22Rv1 (cell line): ENCODE measurements around the gene FCHSD2.

Source experiments
- H3K27ac ChIP-seq: fragments of 450-650 bp; 2 replicates; pipeline ENCODE4 v1.5.1; 2017
- CTCF ChIP-seq: fragments of 450-650 bp; IDR thresholded peaks from 2 replicates; pipeline ENCODE4 v1.5.1; 2017; ENCODE audit warnings: mild to moderate bottlenecking
- ZFX ChIP-seq: fragments of 450-650 bp; IDR thresholded peaks from 2 replicates; pipeline ENCODE4 v1.6.1; 2017; ENCODE audit warnings: antibody characterized with exemption, borderline replicate concordance

Gene FCHSD2

GRCh38 chr11:73173755-73174494 is 31.8 kb upstream of the FCHSD2 start:
- TF ChIP-seq ZFX, result no peak
- TF ChIP-seq CTCF, result no peak
- H3K27ac ChIP-seq, result no peak overlapping the region

- TF ChIP-seq ZFX (no peak), CTCF (no peak)
- H3K27ac ChIP-seq, result no peak overlapping the region
Measured at GRCh38 chr11:73172992-73173656, 31.0 kb upstream of the FCHSD2 start.

- TF ChIP-seq ZFX (no peak), CTCF (no peak)
- H3K27ac ChIP-seq, result no peak overlapping the region
Measured at GRCh38 chr11:73171436-73172161, 29.5 kb upstream of the FCHSD2 start.

- no peak overlapping the region for H3K27ac ChIP-seq
- TF ChIP-seq ZFX, result no peak
- TF ChIP-seq CTCF, result no peak
Measured at GRCh38 chr11:73170140-73170539, 28.0 kb upstream of the FCHSD2 start.

GRCh38 chr11:73168925-73169579 is 26.9 kb upstream of the FCHSD2 start:
- TF ChIP-seq ZFX, result no peak
- no peak for TF ChIP-seq CTCF
- H3K27ac ChIP-seq, result no peak overlapping the region

GRCh38 chr11:73167363-73167954 is 25.3 kb upstream of the FCHSD2 start:
- H3K27ac ChIP-seq, result no peak overlapping the region
- no peak for TF ChIP-seq ZFX
- no peak for TF ChIP-seq CTCF
